Activated CD8-positive, alpha-beta T cell treated with anti-CD3 and anti-CD28 coated beads for 36 hours (primary cell): Measurements from ENCODE around the gene RAPGEF5. TPM values are rescaled to one million over a fixed set of nuclear protein-coding genes. Genes with fewer than 3 reads are reported as not detected.

Experiments used
- ATAC-seq: fragments of 200-7000 bp; cut with Tn5 transposase; one replicate; pipeline ENCODE4 v1.10.0; 2021; ENCODE audit warnings: mild to moderate bottlenecking, moderate library complexity
- CTCF ChIA-PET: fragments of 350-600 bp; sonication (Branson Sonifier 250); formaldehyde crosslinking; loops from one replicate; lab custom pipeline; 2021; ENCODE audit warnings: antibody characterized with exemption; lab: Charles Lee
- POLR2A ChIA-PET: fragments of 350-600 bp; sonication (Branson Sonifier 250); formaldehyde crosslinking; loops from one replicate; lab custom pipeline; 2021; ENCODE audit warnings: antibody characterized with exemption; lab: Charles Lee
- DNase-seq: peaks from one replicate; pipeline ENCODE4 v3.0.0-alpha.2; 2020
- H3K27ac Mint-ChIP-seq: one replicate; pipeline ENCODE4 v1.8.0; 2021; ENCODE audit warnings: mild to moderate bottlenecking, mixed read lengths
- H3K27me3 Mint-ChIP-seq: one replicate; pipeline ENCODE4 v1.8.0; 2021; ENCODE audit warnings: mixed read lengths
- H3K36me3 Mint-ChIP-seq: one replicate; pipeline ENCODE4 v1.8.0; 2021; ENCODE audit warnings: low read depth, mixed read lengths
- H3K4me1 Mint-ChIP-seq: one replicate; pipeline ENCODE4 v1.8.0; 2021; ENCODE audit warnings: low read depth, mixed read lengths
- H3K4me3 Mint-ChIP-seq: one replicate; pipeline ENCODE4 v1.8.0; 2021; ENCODE audit warnings: mild to moderate bottlenecking, moderate library complexity, mixed read lengths
- H3K9me3 Mint-ChIP-seq: one replicate; pipeline ENCODE4 v1.8.0; 2021; ENCODE audit warnings: mixed read lengths
- intact Hi-C: fragments of 100-400 bp; cut with micrococcal nuclease; formaldehyde crosslinking; loops from one replicate; pipeline ENCODE4 v1.10.0; 2022
- total RNA-seq, 2 experiments: library from RNA; stranded (reverse); gene quantifications; one replicate each; pipeline ENCODE4 v1.2.3, GENCODE V29; 2021
- TF ChIP-seq, protein P1 (sequence below): fragments of 200-600 bp; IDR thresholded peaks from one replicate; pipeline ENCODE4 v1.8.0; 2022; ENCODE audit warnings: antibody characterized with exemption, mild to moderate bottlenecking

RAPGEF5 gene
- total RNA-seq, 2 experiments from 2014 or later: 0.92 to 0.99 TPM

DNA sequence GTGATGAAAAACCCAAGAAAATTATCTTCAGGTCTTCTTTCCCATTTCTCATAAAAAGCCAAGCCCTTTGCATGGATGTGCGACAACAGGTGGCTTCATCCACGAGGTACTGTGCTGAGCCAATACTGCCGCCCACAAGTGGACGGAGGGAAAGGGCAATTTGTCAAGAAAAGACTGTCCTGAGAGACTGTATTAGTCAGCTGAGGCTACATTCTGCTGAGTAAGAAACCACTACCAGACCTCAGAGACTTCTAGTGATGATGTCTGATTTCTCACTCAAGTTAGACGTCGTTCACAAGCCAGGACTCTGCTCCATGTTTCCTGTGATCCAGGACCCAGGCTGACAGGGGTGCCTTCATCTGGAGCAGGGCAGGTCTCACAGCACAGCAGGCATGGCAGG, 239.7 kb downstream of the RAPGEF5 start:
- POLR2A ChIA-PET: no interaction called here
- no peaks in the 10 kb centered on the region for H3K9me3 Mint-ChIP-seq
- CTCF ChIA-PET: interaction anchor here (1.9 kb wide), 1 partner anchor 15 kb away, joined by 5 read pairs; no protein-coding TSS in a partner anchor
- peaks cover 7% of the 10 kb centered on the region for H3K4me1 Mint-ChIP-seq
- H3K27me3 Mint-ChIP-seq: no peaks in the 10 kb centered on the region
- intact Hi-C loops: loop anchor here (10.0 kb wide), 1 partner anchor 178 kb away; no protein-coding TSS in a partner anchor
- DNase-seq (no peak), ATAC-seq (no peak)
- no peak overlapping the region for H3K27ac Mint-ChIP-seq
- TF ChIP-seq, protein P1, sequence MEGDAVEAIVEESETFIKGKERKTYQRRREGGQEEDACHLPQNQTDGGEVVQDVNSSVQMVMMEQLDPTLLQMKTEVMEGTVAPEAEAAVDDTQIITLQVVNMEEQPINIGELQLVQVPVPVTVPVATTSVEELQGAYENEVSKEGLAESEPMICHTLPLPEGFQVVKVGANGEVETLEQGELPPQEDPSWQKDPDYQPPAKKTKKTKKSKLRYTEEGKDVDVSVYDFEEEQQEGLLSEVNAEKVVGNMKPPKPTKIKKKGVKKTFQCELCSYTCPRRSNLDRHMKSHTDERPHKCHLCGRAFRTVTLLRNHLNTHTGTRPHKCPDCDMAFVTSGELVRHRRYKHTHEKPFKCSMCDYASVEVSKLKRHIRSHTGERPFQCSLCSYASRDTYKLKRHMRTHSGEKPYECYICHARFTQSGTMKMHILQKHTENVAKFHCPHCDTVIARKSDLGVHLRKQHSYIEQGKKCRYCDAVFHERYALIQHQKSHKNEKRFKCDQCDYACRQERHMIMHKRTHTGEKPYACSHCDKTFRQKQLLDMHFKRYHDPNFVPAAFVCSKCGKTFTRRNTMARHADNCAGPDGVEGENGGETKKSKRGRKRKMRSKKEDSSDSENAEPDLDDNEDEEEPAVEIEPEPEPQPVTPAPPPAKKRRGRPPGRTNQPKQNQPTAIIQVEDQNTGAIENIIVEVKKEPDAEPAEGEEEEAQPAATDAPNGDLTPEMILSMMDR: no peak
- no peak overlapping the region for H3K4me3 Mint-ChIP-seq
- H3K36me3 Mint-ChIP-seq: no peaks in the 10 kb centered on the region

DNA sequence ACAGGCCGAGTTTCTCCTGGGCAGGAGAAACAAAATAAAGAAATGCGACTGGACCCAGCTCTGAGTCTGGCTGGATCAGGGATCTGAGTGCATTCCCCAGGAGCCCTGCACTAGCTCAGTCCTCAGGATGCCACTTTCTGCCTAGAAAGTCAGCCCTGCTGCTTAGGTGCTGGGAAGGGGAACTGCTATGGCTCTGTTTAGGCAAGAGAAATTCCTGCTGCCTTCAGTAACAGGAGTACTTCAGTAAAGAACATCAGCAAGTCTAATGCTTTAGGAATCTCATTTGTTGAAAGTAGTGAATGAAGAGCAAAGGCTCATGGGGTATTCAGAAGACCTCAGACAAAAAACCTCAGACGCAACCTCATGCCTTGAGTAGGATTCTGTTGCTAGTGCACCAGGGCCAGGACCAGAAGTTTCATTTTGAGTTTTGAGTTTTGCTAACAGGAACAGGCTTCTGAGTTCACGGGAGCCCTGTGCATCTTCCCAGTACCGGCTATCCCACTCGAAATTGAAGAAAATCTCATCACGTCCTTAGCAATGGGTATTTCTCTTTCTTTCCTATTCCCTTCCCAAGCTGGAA, 240.4 kb downstream of the RAPGEF5 start:
- Mint-ChIP-seq H3K4me1 (peaks cover under 1% of the 10 kb centered on the region), H3K36me3 (no peaks in the 10 kb centered on the region), H3K27me3 (no peaks in the 10 kb centered on the region), H3K27ac (no peak overlapping the region), H3K9me3 (no peaks in the 10 kb centered on the region), H3K4me3 (no peak overlapping the region)
- intact Hi-C loops: loop anchor here (10.0 kb wide), 1 partner anchor 178 kb away; no protein-coding TSS in a partner anchor
- TF ChIP-seq, protein P1: no peak
- ATAC-seq (no peak), DNase-seq (no peak)
- ChIA-PET POLR2A (no interaction called here), CTCF (no interaction called here)

DNA sequence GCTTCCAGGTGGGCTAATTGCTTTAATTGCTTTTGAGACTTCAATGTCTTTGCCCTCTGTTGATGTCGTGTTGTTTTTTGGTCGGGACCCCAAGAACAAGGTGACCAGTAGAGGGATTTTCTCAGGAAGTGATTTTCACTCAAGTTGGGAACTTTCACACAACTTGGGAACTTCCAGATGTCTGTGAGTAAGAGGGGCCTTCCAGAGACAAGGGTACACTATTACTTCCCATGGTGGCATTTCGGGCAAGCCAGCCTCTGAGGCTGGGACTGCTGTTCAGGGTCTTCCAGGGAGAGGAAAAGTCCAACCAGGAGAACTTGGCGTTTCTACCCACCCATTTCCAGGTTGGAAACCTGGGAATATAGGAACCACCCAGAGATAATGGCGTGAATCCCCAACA, 241.3 kb downstream of the RAPGEF5 start:
- Mint-ChIP-seq H3K27me3 (no peaks in the 10 kb centered on the region), H3K4me1 (no peaks in the 10 kb centered on the region), H3K4me3 (no peak overlapping the region), H3K9me3 (no peaks in the 10 kb centered on the region), H3K27ac (no peak overlapping the region), H3K36me3 (no peaks in the 10 kb centered on the region)
- TF ChIP-seq, protein P1: no peak
- POLR2A ChIA-PET: no interaction called here
- CTCF ChIA-PET: interaction anchor here (0.7 kb wide), 1 partner anchor 373 kb away, joined by 3 read pairs; no protein-coding TSS in a partner anchor
- DNase-seq: no peak
- intact Hi-C loops: loop anchor here (10.0 kb wide), 1 partner anchor 179 kb away; no protein-coding TSS in a partner anchor
- ATAC-seq: no peak

DNA sequence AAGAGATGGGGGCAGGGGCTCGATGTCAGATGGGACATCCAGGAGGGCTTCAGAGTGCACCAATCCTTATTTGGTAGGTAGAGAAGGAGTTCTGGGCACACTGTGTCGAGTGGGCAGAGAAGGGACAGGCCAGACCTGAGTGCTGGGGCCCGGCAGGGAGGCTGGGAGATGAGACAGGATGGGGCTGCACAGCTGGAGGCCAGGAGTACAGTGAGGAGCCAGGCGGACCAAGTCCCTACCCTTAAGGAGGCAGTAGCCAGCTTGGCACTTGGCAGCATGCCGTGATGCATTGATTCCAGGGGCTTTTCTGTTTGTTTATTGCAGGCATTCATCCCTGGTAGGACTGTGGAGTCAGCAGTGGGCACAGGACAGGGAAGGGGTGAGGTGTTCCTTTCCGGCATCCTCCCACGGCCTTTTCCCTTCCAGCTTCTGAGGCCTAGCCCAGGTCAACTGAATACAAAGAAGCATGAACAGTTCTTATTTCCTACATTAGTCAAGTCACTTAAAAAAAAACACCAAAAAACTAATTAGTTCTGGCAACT, 242.4 kb downstream of the RAPGEF5 start:
- Mint-ChIP-seq H3K4me1 (no peaks in the 10 kb centered on the region), H3K27me3 (peaks cover 1% of the 10 kb centered on the region), H3K4me3 (no peak overlapping the region), H3K36me3 (no peaks in the 10 kb centered on the region), H3K9me3 (no peaks in the 10 kb centered on the region), H3K27ac (no peak overlapping the region)
- CTCF ChIA-PET: interaction anchor here (0.9 to 1.4 kb wide), 2 partner anchors 371 to 387 kb away, joined by 3 to 5 read pairs; no protein-coding TSS in a partner anchor
- no peak for DNase-seq
- TF ChIP-seq, protein P1: no peak
- ATAC-seq: no peak
- POLR2A ChIA-PET: no interaction called here
- intact Hi-C loops: loop anchor here (10.0 kb wide), 1 partner anchor 180 kb away; no protein-coding TSS in a partner anchor

DNA sequence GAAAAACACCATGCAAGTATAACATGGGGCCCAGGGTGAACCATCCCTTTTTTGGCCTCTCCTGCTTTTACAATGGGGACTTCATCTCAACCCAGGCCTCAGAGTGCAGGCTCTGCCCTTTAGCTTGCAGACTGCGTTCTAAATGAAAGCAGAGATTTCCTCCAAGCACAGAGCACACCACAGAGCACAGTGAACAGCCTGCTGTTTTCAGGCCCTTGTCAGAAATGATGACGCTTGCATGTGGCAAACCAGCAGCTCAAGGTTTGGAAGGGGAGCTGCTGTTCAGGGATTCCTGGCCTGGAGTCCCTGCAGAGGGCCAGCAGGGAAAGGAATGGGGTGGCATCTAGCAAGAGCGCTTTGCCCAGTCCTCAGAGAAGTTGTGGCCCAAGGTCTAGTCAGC, 243.9 kb downstream of the RAPGEF5 start:
- Mint-ChIP-seq H3K4me3 (no peak overlapping the region), H3K27me3 (peaks cover 1% of the 10 kb centered on the region), H3K9me3 (no peaks in the 10 kb centered on the region), H3K4me1 (no peaks in the 10 kb centered on the region), H3K27ac (no peak overlapping the region), H3K36me3 (no peaks in the 10 kb centered on the region)
- TF ChIP-seq, protein P1: no peak
- ChIA-PET CTCF (interaction anchor here (1.0 to 4.8 kb wide), 4 partner anchors 180 to 387 kb away, joined by 3 to 58 read pairs (median 6); partner anchors contain the start of gene STEAP1B), POLR2A (no interaction called here)
- intact Hi-C loops: loop anchor here (10.0 kb wide), 1 partner anchor 182 kb away; no protein-coding TSS in a partner anchor
- DNase-seq (no peak), ATAC-seq (no peak)
